OCI-M2 (cell line): ENCODE results near the gene MZT2B.
A peak's percentile ranks its signal among the peaks of the same experiment; 100 is the strongest.
"Not testable (repeated sequence)": the region's sequence is repeated elsewhere in the genome, so short reads cannot be mapped to it uniquely, and the experiment has no call there.

Source experiments
- DNase-seq: peaks from one replicate; lab custom pipeline; 2025; ENCODE audit not compliant: unreplicated experiment; lab: John Stamatoyannopoulos, UW

Gene MZT2B, protein sequence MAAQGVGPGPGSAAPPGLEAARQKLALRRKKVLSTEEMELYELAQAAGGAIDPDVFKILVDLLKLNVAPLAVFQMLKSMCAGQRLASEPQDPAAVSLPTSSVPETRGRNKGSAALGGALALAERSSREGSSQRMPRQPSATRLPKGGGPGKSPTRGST

GRCh38 chr2:130181880-130182682 lies at the start of gene MZT2B:
Gene MZT2B (plus strand): TSS chr2:130182262. CDS start chr2:130182283, 21 bp downstream.
- peak; percentile 21 for DNase-seq

DNA sequence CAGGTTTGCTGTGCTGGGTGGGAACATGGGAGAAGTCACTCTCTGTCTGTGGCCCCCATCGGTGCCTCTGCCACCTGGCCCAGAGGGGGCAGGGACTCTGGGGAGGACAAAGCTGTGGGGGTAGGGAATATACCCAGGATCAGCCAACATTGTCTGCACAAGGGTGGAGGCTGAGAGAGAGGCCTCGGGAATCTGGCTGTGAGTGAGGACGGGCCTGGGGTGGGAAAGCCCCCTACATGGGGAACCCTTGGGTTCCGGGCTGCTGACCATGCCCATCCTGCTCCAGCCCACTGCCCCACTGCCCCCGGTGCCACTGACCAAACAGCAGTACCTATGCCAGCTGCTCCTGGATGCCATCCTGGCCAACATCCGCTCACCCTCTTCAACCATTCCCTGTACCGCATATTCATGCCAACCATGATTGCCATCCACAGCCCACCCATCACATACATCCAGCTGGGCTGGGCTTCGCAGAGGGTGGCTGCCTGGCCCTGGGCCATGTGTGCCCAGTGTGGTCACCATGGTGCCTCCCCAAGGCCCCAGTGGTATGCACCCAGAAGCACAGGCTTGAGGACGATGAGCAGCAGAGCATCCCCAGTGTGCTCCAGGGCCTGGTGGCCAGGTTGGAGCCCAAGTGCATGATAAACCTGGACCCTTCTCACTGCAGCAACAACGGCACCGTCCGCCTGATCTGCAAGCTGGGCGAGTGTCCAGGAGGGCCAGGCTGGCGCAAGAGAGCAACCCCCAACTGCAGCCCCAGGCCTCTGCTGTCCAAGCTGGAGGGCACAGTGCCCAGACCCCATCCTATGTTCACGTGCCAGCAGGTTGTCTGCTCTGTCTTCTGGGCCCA lies 46.1 kb upstream of the MZT2B start:
- DNase-seq = no peak

DNA sequence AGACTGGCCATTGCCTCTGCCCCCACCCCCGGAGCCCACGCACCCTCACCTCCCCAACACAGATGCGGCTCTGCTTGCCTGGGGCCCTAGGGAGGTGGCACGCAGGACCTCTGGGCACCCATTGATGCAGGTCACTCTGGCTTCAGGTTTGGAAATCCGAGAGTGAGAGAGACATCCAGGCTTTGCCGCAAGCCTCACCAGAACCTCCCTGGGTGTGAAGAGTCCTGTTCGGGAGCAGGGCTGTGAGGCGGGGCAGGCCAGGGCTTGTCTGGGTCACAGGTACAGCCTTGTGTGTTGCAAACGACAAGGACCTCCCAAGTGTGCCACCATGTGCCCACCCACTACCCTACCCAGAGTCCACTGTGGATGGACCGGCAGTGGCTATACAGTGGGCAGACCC lies 45.5 kb upstream of the MZT2B start:
- DNase-seq = not testable (repeated sequence)

DNA sequence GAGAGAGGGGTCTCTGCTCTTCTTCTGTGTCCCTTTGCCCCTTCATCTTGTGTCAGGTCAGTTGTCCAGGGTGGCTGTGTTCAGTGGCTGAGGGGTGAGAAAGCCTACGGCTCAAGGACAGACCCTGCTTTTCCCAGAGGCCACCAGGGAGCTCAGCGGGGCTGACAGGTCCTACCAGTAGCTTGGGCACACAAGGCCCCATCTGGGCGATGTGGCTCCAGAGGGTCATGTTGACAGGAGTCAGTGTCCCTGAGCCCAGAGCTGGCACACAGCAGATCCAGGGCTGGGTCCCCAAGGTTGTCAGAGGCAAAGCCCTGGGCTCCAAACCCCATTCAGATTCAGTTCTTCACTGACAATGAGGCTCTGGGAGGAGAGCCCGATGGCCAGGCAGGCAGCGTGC lies 44.9 kb upstream of the MZT2B start:
- not testable (repeated sequence) for DNase-seq

DNA sequence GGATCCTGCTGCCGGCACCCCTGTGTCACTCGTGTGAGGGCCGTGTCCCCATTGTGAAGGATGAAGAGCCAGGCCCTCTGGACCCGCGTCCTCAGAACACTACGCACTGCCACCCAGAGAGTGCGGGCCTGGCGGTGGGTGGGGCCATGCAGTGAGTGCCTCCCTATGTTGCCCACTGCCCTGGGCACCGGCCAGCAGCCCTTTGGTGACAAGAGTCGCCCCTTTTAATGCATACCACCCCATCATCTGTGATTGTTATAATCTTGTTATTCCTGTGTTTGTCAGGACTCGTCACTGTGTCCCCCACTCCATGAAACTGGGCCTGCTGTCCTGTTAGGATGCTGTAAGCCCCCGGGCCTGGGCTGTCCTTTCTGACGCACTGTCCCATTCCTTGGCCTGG lies 43.7 kb upstream of the MZT2B start:
- DNase-seq = not testable (repeated sequence)

DNA sequence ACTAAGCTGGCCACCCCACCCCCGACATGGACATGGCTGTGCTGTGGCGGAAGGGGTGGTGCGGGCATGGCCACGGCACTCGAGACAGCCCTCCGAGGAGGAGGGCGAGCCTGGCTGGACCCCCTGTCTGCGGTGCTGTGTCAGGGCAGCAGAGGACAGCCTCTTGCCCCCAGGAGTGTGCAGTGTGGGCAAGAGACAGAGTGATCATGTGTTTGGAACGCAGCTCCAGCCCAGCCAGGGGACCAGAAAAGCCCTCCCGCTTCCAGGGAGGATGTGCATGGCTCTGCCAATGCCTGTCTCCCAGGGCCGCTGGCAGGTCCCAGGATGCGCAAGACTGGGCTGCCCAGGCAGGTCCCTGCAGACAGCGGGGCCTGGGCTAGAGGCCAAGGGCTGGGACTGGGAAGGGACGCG lies 43.2 kb upstream of the MZT2B start:
- not testable (repeated sequence) for DNase-seq

DNA sequence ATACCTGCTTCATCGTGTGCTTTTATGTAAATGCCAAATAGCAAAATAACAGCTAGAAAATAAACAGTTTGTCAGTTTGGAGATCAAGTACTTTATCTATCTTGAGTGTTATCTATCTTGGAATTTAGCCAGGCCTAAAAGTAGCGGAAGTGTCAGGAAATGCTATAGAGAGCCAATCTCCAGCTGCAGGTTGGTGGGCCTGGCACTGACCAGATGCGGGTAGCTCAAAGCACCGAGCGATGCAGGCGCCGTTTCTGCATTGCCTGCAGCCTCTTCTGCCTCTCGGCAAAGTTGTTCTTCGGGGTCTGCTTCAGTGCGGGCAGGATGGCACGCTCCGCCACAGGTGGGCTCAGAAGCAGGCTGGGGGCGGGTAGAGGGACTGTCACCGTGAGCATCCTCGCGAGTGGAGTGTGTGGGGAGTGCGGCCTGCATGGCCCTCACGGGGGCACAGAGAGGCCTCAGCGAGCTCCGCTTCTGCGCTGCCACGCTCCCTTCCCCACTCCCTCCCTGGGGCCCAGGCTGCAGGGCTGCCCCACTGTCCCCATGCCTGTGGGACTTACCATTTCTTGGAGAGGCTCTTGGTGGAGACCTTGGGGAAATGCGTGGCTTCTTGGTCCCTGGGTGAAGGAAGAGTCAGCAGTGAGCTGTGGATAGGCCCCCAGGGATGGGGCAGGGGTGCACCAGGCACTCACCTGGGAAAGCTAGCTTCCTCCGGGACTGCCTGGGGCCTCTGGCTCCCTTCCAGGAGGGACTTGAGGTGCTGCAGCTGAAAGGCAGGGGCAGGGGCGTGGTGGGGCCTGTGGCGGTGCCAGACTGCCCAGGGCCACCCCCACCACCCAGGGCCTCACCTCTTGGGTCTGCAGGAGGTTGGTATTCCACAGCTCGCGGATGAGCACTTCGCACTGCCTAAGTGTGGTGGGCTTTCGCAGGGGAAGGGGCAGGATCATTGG lies 42.5 kb upstream of the MZT2B start:
- DNase-seq = not testable (repeated sequence)

DNA sequence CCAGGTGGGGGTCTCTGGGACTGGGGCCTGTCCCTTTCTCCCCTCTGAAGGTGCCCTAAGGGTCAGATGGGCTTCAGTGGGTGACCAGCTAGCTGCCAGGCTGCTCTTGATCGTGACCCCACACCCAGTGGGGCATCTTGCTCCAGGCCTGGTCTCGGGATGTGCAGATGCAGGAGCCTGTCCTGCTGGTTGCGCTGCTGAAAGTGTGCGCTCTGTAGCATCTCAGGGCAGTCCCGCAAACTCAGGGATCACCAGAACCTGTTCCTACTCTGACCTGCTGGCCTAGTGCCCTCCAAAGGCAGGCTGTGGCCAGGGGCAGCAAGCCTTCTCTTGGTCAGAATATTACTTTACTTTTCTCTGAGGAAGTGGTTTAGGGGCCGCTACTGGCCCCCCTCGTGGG lies 41.5 kb upstream of the MZT2B start:
- DNase-seq = not testable (repeated sequence)

- not testable (repeated sequence) for DNase-seq
These were observed 41.1 kb upstream of the MZT2B start for GRCh38 chr2:130141002-130141401.

DNA sequence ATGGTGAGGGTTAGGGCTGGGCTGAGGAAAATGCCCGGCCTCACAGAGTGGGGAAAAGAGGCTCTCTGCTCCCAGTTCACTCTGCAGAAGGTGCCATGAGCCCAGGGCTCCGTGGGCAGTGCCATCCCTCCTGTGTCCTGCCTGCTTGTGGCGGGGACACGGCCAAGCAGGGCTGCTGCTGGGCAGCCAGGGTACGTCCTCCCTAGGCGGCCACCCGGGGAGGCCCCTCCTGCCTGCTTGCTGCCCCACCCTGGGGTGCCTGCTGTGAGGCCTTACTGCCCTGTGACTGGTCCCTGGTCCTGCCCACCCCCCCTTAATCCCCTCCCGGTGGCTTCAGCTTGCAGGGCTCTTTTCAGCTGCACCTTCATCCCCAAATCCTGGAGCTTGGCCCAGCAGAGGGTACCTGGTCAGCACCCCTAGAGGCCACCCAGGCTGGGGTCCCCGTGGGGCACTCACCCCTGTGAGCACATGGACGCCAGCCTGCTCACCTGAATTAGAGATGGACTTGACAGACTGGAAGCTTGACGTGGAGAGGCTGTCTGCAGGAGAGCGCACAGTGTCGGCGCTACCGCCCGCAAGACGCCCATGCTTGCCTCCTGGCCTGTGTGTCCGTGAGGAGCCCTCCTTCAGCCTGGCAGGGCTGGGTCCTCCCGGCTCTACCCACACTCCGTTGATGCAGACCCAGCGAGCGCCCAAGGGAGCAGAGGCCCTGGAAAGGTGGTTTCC lies 40.3 kb upstream of the MZT2B start:
- DNase-seq = not testable (repeated sequence)

DNA sequence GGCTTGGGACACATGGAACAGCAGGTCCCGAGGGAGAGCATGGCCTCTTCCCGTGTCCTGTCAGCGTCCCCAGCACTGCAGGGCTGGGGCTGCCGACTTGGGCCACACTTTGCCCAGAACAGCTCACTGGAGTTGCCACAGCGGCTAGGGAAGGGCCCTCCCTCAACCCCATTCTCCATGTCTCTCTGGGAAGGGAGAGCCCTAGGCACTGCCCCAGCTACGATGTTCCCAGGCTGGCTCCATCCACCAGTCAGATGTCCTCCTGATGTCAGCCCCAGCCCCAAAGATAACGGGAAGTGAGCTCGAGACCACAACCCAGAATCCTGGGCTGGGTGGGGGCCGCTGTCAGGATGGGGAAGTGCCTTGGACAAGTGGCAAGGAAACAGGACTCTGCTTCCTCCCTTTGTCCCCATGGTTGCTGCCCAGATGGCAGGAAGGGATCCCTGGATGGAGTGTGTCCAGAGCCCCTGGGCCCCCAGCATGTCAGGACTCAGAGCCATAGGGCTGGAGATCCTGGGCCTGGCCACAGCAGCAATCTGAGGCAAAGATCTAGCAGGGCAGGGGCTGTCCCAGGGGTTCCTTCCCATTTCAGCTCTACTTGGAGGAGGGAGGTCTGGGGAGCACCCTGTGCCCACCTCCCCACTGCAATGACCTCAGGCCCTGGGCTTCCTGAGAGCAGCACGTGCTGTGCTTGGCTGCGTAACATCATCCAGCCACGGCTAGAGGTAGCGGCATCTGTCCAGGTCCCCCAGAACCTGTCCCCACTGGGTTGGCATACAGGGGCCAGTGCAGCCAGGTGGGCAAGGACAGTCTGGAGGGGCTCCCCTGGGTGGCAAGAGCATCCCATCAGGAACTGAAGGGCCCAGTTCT lies 39.4 kb upstream of the MZT2B start:
- not testable (repeated sequence) for DNase-seq

- not testable (repeated sequence) for DNase-seq
These were observed 38.6 kb upstream of the MZT2B start for GRCh38 chr2:130143266-130144039.

DNA sequence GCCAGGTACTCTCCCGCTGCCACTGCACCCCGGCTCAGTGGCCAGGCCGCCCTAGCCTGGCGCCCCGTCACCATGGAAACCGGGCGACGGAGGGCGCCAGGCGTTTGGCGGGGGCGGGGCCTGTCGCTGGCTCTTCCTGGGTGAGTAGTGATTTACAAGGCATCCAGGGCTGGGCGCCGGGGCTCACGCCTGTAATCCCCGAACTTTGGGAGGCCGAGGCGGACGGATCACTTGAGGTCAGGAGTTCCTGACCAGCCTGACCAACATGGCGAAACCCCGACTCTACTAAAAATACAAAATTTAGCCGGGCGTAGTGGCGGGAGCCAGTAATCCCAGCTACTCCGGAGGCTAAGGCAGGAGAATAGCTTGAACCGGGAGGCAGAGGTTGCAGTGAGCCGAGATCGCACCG lies 37.1 kb upstream of the MZT2B start, which contains the start of gene CCDC74B:
Gene CCDC74B (minus strand): TSS at position 107 of the 409 bp plus-strand sequence. CDS start 116 bp downstream, outside the sequence.
- not testable (repeated sequence) for DNase-seq

GRCh38 chr2:130148515-130148914 lies 33.5 kb upstream of the MZT2B start:
- DNase-seq = not testable (repeated sequence)

DNA sequence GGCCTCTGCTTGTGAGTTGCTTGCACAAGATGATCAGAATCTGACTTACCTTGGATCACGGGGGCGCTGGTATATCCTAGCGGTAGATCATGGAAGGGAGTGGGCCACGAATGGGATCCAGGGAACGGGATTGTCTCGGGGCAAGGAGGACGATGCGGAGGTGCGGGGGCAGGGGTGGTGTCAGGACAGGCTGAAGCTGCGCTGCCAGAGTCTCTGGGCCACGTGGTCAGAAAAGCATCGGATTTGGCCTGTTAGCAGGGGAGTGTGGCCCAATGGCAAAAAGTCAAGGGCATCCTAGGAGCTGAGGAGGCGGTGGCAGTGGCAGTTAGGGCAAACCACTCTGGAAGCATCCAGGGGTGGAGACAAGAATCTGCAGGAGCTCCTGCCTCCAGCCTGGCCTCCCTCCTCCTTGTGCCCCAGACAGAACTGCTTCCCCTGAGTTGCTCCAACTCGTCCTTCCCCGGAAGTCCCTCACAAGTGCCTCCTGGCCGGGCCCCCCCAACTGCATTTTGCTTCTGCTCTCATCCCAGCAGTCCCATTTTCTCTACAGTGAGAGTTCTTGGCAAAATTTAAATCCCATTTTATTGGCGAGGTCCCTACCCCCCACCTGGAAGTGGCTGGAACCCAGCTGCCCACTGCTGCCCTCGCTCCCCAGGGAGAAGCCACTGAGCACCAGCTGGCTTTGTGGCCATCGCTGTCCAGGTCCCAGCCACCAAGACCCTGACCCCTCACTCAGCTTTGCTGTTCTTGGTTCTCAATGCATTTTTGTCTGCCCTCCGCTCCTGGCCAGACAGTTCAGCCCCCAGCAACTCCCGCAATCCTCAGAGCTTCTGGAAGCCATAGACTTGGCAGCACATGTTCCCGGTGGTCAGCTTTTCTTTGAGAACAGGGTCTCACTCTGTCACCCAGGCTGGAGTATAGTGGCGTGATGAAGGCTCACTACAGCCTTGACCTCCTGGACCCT lies 31.6 kb upstream of the MZT2B start:
- no peak for DNase-seq

GRCh38 chr2:130151145-130151512 lies 30.9 kb upstream of the MZT2B start:
- not testable (repeated sequence) for DNase-seq
